ENCODE measurements around the gene TMEM116.

DNA sequence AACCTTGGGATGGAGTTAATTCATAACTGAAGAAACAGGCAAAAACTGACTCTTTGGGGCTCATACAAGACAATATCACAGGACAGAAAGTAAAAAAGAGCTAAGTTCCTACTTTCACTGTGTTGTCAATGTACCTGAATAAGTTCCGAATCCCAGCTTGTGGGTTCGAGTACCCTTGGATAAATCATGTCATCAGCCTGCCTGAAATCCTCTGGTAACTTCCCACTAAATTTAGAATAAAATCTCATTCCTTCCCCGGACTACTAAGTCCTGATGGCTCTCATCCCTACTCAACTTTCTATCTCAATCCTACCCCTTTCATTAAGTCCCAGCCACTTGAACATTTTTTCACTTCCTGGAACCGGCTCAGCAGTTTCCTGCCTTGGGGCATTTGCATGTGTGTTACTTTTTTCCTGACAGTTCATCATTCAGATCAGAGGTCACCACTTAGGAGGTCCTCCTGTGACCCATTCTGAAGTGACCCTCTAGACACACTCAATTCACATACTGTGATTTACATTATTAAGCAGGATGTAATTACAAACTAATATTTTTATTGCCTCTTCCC lies 12.9 kb upstream of the TMEM116 start:
- TF ChIP-seq CTCF (IDR thresholded peaks at IDR 0.05) = no peak
- TF ChIP-seq EP300 (IDR thresholded peaks at IDR 0.05) = no peak
- TF ChIP-seq POLR2A (IDR thresholded peaks at IDR 0.05) = no peak
